HepG2 (cell line): Measurements from ENCODE around the gene VRK1. TPM values are rescaled to one million over a fixed set of nuclear protein-coding genes. Genes with fewer than 3 reads are reported as not detected.

ENCODE experiments used
- ATAC-seq: fragments of 200-7000 bp; cut with Tn5 transposase; 3 replicates; pipeline ENCODE4 v1.9.1; 2020; ENCODE audit warnings: mild to moderate bottlenecking, moderate library complexity
- BruUV-seq: library from RNA; stranded (reverse); fragments of 400-500 nt; replicated peaks from 2 replicates; lab custom pipeline; 2021; lab: Mats Ljungman, UMichigan
- CTCF ChIA-PET: fragments of 300-600 bp; formaldehyde crosslinking; extraction: SDS; loops from one replicate; lab custom pipeline; 2021; ENCODE audit warnings: low total read pairs, inconsistent platforms, low intra/inter-chr PET ratio; lab: Yijun Ruan, JAX
- POLR2A ChIA-PET: fragments of 350-600 bp; sonication (Branson Sonifier 250); formaldehyde crosslinking; loops from one replicate; lab custom pipeline; 2020; ENCODE audit warnings: antibody characterized with exemption, inconsistent platforms; lab: Yijun Ruan, JAX
- DNase-seq: peaks from one replicate; pipeline ENCODE4 v3.0.0-alpha.2; 2015; ENCODE audit warnings: low spot score
- FAIRE-seq: peaks from 3 replicates; lab custom pipeline; 2011; peaks lifted over from hg19 to GRCh38; lab: Jason Lieb, UNC
- H2AFZ ChIP-seq: one replicate; pipeline ENCODE4 v1.6.1; 2011; ENCODE audit warnings: low read length, inconsistent platforms
- H3K27ac ChIP-seq: fragments of 300-600 bp; 3 replicates; pipeline ENCODE4 v1.8.0; 2011; ENCODE audit warnings: mixed run types, mild to moderate bottlenecking, mixed read lengths, low read length, inconsistent platforms; ENCODE audit not compliant: insufficient read depth; ENCODE audit errors: extremely low read length
- H3K27me3 ChIP-seq, 2 experiments: fragments of 200-600 bp in 1 of 2; 2 replicates in 1 of 2; 3 replicates in 1 of 2; pipeline versions ENCODE4 v1.6.0 to v1.8.0; 2011; ENCODE audit warnings: low read length in 2 of 2, mild to moderate bottlenecking in 2 of 2, moderate library complexity in 2 of 2, inconsistent platforms in 1 of 2; ENCODE audit not compliant: insufficient read depth in 2 of 2, control insufficient read depth in 1 of 2
- H3K36me3 ChIP-seq, 2 experiments: fragments of 200-600 bp in 1 of 2; replicated peaks in 1 of 2; 2 replicates in 1 of 2; 3 replicates in 1 of 2; pipeline versions ENCODE4 v1.5.1 to v1.8.0; 2011; ENCODE audit warnings: low read length in 2 of 2, inconsistent platforms in 1 of 2; ENCODE audit not compliant: insufficient read depth in 2 of 2, control insufficient read depth in 1 of 2
- H3K4me1 ChIP-seq: 2 replicates; pipeline ENCODE4 v1.5.1; 2012; ENCODE audit warnings: low read length, inconsistent platforms; ENCODE audit not compliant: insufficient read depth
- H3K4me2 ChIP-seq: 2 replicates; pipeline ENCODE4 v1.6.0; 2011; ENCODE audit warnings: low read depth, low read length, inconsistent platforms
- H3K4me3 ChIP-seq, 3 experiments: fragments of 200-600 bp in 1 of 3; sonication (generic), shearing (Covaris generic) in 1 of 3; replicated peaks in 1 of 3; 2 replicates each; pipeline ENCODE4 v1.5.1; 2011 to 2016; ENCODE audit warnings: low read length in 3 of 3, inconsistent platforms in 2 of 3, low read depth in 2 of 3, mild to moderate bottlenecking in 2 of 3, control low read depth in 1 of 3, mixed read lengths in 1 of 3; ENCODE audit not compliant: insufficient read depth in 1 of 3
- H3K79me2 ChIP-seq: one replicate; pipeline ENCODE4 v1.6.1; 2011; ENCODE audit warnings: low read length, inconsistent platforms; ENCODE audit not compliant: insufficient read depth
- H3K9ac ChIP-seq: 2 replicates; pipeline ENCODE4 v1.6.0; 2011; ENCODE audit warnings: mild to moderate bottlenecking, low read depth, low read length, inconsistent platforms; ENCODE audit not compliant: insufficient read depth
- H3K9me3 ChIP-seq: 2 replicates; pipeline ENCODE4 v1.5.1; 2012; ENCODE audit warnings: mild to moderate bottlenecking, low read length
- H4K20me1 ChIP-seq: 2 replicates; pipeline ENCODE4 v1.6.0; 2011; ENCODE audit warnings: inconsistent platforms, mild to moderate bottlenecking, low read length, moderate library complexity; ENCODE audit not compliant: insufficient read depth
- CEBPG ChIP-seq: IDR thresholded peaks from 2 replicates; pipeline ENCODE4 v1.6.1; 2016
- FOXJ3 ChIP-seq: sonication (generic); formaldehyde crosslinking; IDR thresholded peaks from 2 replicates; pipeline ENCODE4 v1.4.0; 2020; ENCODE audit warnings: missing genetic modification reagents, mild to moderate bottlenecking, borderline replicate concordance
- FUBP1 ChIP-seq: sonication (generic); formaldehyde crosslinking; IDR thresholded peaks from 2 replicates; pipeline ENCODE4 v1.5.1; 2020; ENCODE audit warnings: missing genetic modification reagents, mild to moderate bottlenecking, borderline replicate concordance
- MED8 ChIP-seq: sonication (generic); formaldehyde crosslinking; IDR thresholded peaks from 2 replicates; pipeline ENCODE4 v1.8.1; 2023; ENCODE audit warnings: mild to moderate bottlenecking, missing genetic modification reagents; ENCODE audit not compliant: insufficient replicate concordance
- NR0B2 ChIP-seq: sonication (generic); formaldehyde crosslinking; IDR thresholded peaks from 2 replicates; pipeline ENCODE4 v1.4.0; 2020; ENCODE audit warnings: mild to moderate bottlenecking, missing genetic modification reagents
- POLR2AphosphoS5 ChIP-seq: IDR thresholded peaks from 2 replicates; pipeline ENCODE4 v1.6.1; 2012; ENCODE audit warnings: low read depth, low read length
- SAP130 ChIP-seq: IDR thresholded peaks from 2 replicates; pipeline ENCODE4 v1.6.1; 2016; ENCODE audit warnings: low read depth
- SCMH1 ChIP-seq: sonication (generic); formaldehyde crosslinking; IDR thresholded peaks from 2 replicates; pipeline ENCODE4 v1.9.0; 2021; ENCODE audit warnings: missing genetic modification reagents, mild to moderate bottlenecking, borderline replicate concordance
- ZFP91 ChIP-seq: sonication (generic); formaldehyde crosslinking; IDR thresholded peaks from 2 replicates; pipeline ENCODE4 v1.9.0; 2022; ENCODE audit warnings: missing genetic modification reagents, mild to moderate bottlenecking, borderline replicate concordance
- ZNF274 ChIP-seq: sonication (generic); formaldehyde crosslinking; IDR thresholded peaks from 2 replicates; pipeline ENCODE4 v1.5.1; 2020; ENCODE audit warnings: mild to moderate bottlenecking, missing genetic modification reagents
- ZNF331 ChIP-seq: sonication (generic); formaldehyde crosslinking; IDR thresholded peaks from 2 replicates; pipeline ENCODE4 v1.4.0; 2020; ENCODE audit warnings: missing genetic modification reagents
- ZNF350 ChIP-seq: sonication (generic); formaldehyde crosslinking; IDR thresholded peaks from 2 replicates; pipeline ENCODE4 v1.4.0; 2020; ENCODE audit warnings: mild to moderate bottlenecking, low read depth, missing genetic modification reagents, borderline replicate concordance
- ZNF562 ChIP-seq: sonication (generic); formaldehyde crosslinking; IDR thresholded peaks from 2 replicates; pipeline ENCODE4 v1.8.0; 2022; ENCODE audit warnings: missing genetic modification reagents, borderline replicate concordance
- ZNF607 ChIP-seq: sonication (generic); formaldehyde crosslinking; IDR thresholded peaks from 2 replicates; pipeline ENCODE4 v1.5.1; 2020; ENCODE audit warnings: missing genetic modification reagents, mild to moderate bottlenecking, borderline replicate concordance
- ZSCAN29 ChIP-seq: sonication (generic); formaldehyde crosslinking; conservative IDR thresholded peaks from 2 replicates; pipeline ENCODE4 v1.4.0; 2020; ENCODE audit warnings: mild to moderate bottlenecking, missing genetic modification reagents
- WGBS: methylation state at CpG from one replicate; pipeline ENCODE4 v1.1.6; 2017; ENCODE audit warnings: low lambda C conversion rate; 5-methylcytosine and 5-hydroxymethylcytosine counted together
- in situ Hi-C: cut with HindIII; loops from 2 replicates; pipeline ENCODE4 v1.10.0; 2017; ENCODE audit warnings: low pct_unique_long_range_greater_than_20kb; ENCODE audit not compliant: extremely low pct_ligation_motif_present
- intact Hi-C: fragments of 100-400 bp; cut with micrococcal nuclease; formaldehyde crosslinking; loops from one replicate; pipeline ENCODE4 v1.10.0; 2022; ENCODE audit not compliant: unreplicated experiment
- polyA plus RNA-seq, 8 experiments: library from polyadenylated mRNA; depleted of rRNA in 3 of 8; stranded (reverse) in 7 of 8; unstranded in 1 of 8; fragments of >200 nt; fragmentation: Illumina TruSeq in 4 of 8; extraction: Trizol in 4 of 8; gene quantifications; 2 replicates each; pipeline versions ENCODE4 v1.2.1 to v1.2.3, GENCODE V29; 2011 to 2016; ENCODE audit warnings: low read depth in 4 of 8, missing spikeins in 1 of 8, mixed read lengths in 1 of 8; ENCODE audit not compliant: insufficient read depth in 1 of 8
- total RNA-seq, 5 experiments: library from RNA; depleted of rRNA; stranded (reverse); fragments of >200 nt; fragmentation: Illumina TruSeq; extraction: Trizol; gene quantifications; 2 replicates each; pipeline ENCODE4 v1.2.3, GENCODE V29; 2016; ENCODE audit warnings: low read depth in 1 of 5

VRK1 gene
- total and polyA plus RNA-seq, 2 of the 13 experiments (the other 11 are each of a cell fraction or from before 2014, with no cell fraction given), result 7.9 to 51.3 TPM

GRCh38 chr14:96839251-96839650 lies 42.1 kb downstream of the VRK1 start:
- FAIRE-seq, result no peak
- no peak for TF ChIP-seq ZSCAN29
- no peak for TF ChIP-seq ZNF350
- no peak for TF ChIP-seq POLR2AphosphoS5
- no peak for TF ChIP-seq ZNF607 (CRISPR knock-in tag)
- no peak for TF ChIP-seq FOXJ3 (CRISPR knock-in tag)
- H3K9ac ChIP-seq, result no peak overlapping the region
- BruUV-seq, result no TSS peak
- H3K36me3 ChIP-seq, result peaks cover 2 to 12% of the 10 kb centered on the region in 2 experiments; a peak in 2 of 5 replicates
- H3K4me3 ChIP-seq, result no peak overlapping the region
- WGBS, result 94% methylated on average over 2 of the region's 2 CpGs
- in situ Hi-C loops (no loop called here), intact Hi-C loops (no loop called here)
- no peaks in the 10 kb centered on the region for H4K20me1 ChIP-seq
- ATAC-seq, result no peak
- no peaks in the 10 kb centered on the region for H3K4me1 ChIP-seq
- H3K9me3 ChIP-seq, result no peaks in the 10 kb centered on the region
- H3K27me3 ChIP-seq, result no peaks in the 10 kb centered on the region
- CTCF ChIA-PET, result no interaction called here
- no peak overlapping the region for H3K27ac ChIP-seq
- no peak overlapping the region for H2AFZ ChIP-seq
- DNase-seq, result no peak
- POLR2A ChIA-PET, result no interaction called here
- H3K4me2 ChIP-seq, result no peak overlapping the region
- peaks cover 2% of the 10 kb centered on the region for H3K79me2 ChIP-seq

GRCh38 chr14:96843137-96843536 lies 46.0 kb downstream of the VRK1 start:
- no peak overlapping the region for H3K9ac ChIP-seq
- in situ Hi-C loops (loop anchor here (10.0 kb wide), 1 partner anchor 258 kb away; no protein-coding TSS in a partner anchor), intact Hi-C loops (no loop called here)
- no peaks in the 10 kb centered on the region for H3K27me3 ChIP-seq
- no TSS peak for BruUV-seq
- H3K27ac ChIP-seq, result no peak overlapping the region
- no peaks in the 10 kb centered on the region for H3K4me1 ChIP-seq
- no peaks in the 10 kb centered on the region for H3K9me3 ChIP-seq
- ATAC-seq, result no peak
- peaks cover 2% of the 10 kb centered on the region for H3K79me2 ChIP-seq
- peaks cover 2 to 11% of the 10 kb centered on the region in 2 experiments; a peak in 3 of 5 replicates for H3K36me3 ChIP-seq
- FAIRE-seq, result no peak
- DNase-seq, result no peak
- ChIA-PET CTCF (no interaction called here), POLR2A (no interaction called here)
- H2AFZ ChIP-seq, result no peak overlapping the region
- no peaks in the 10 kb centered on the region; the same call in 1 of the 2 replicates for H4K20me1 ChIP-seq
- H3K4me2 ChIP-seq, result no peak overlapping the region
- H3K4me3 ChIP-seq, result no peak overlapping the region
- TF ChIP-seq ZNF331 (CRISPR knock-in tag) (no peak), NR0B2 (CRISPR knock-in tag) (no peak), ZNF274 (no peak), ZFP91 (no peak), SCMH1 (no peak), SAP130 (no peak), CEBPG (CRISPR knock-in tag) (no peak), MED8 (no peak), ZNF562 (CRISPR knock-in tag) (no peak), FUBP1 (CRISPR knock-in tag) (no peak)
